ENCODE data around the gene RNF145.
"Not testable (repeated sequence)": the region's sequence is repeated elsewhere in the genome, so short reads cannot be mapped to it uniquely, and the experiment has no call there.

RNF145 gene

DNA sequence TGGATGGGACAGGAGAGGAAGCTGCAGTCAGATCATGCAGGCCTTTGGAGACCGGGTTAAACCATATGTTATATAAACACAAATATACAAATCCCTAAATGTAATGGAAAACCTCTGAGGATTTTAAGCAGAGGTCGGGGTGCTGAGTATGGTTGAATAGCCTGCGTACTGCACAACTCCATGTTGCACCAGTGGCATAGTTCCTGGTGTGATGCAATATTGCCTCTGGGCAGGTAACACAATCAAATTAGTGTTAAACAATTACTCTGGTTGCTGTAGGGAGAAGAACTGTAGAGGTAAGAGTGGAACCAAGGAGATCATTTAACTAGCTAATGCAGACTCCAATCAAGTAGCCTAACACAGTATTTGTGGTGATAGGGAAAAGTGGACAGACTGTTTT lies 21.3 kb upstream of the RNF145 start:
- no peak overlapping the region for H3K27ac ChIP-seq (ENCODE audit: insufficient read depth in 1 of 2, low read depth in 1 of 2, low read length in 2 of 2, poor library complexity in 1 of 2, severe bottlenecking in 2 of 2)
- CTCF ChIA-PET, result interaction anchor here (1.0 kb wide), 1 partner anchor 16 kb away, joined by 3 read pairs; no protein-coding TSS in a partner anchor
- DNase-seq, result no peak
- H3K4me1 ChIP-seq (ENCODE audit: control extremely low read depth in 1 of 4, control insufficient read depth in 4 of 4, insufficient read depth in 4 of 4, low read length in 3 of 4), result no peaks in the 10 kb centered on the region
- 100% methylated on average over 1 of the region's 3 CpGs for WGBS (ENCODE audit: insufficient coverage)
- no peaks in the 10 kb centered on the region for H3K27me3 ChIP-seq (replicated peaks in 2 of 5; ENCODE audit: control insufficient read depth in 4 of 5, insufficient read depth in 5 of 5, low read length in 4 of 5)
- POLR2A ChIA-PET, result no interaction called here
- no peaks in the 10 kb centered on the region for H3K9me3 ChIP-seq (ENCODE audit: control extremely low read depth in 1 of 5, control insufficient read depth in 4 of 5, insufficient read depth in 2 of 5, low read depth in 1 of 5, low read length in 4 of 5)
- no peaks in the 10 kb centered on the region for H3K36me3 ChIP-seq (ENCODE audit: control insufficient read depth in 4 of 4, insufficient read depth in 4 of 4, low read length in 3 of 4)
- H3K4me3 ChIP-seq (ENCODE audit: control insufficient read depth in 1 of 7, extremely low read depth in 1 of 7, insufficient read depth in 4 of 7, low read depth in 2 of 7, low read length in 6 of 7), result no peak overlapping the region

DNA sequence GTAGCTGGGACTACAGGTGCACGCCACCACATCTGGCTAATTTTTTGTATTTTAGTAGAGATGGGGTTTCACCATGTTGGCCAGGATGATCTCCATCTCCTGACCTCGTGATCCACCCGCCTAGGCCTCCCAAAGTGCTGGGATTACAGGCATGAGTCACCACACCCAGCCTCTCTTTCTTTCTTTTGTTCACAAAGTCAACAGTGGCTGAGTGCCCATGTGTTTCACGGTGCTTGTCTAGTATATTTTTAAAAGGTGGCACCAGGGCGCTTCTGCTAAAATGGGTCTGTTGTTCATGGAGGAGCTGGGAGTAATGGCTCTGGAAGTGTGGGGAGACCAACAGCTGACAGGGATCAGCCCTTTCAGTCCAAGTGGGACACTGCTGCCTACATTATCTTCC lies 18.7 kb upstream of the RNF145 start:
- POLR2A ChIA-PET; H3K27ac ChIP-seq (ENCODE audit: insufficient read depth in 1 of 2, low read depth in 1 of 2, low read length in 2 of 2, poor library complexity in 1 of 2, severe bottlenecking in 2 of 2); DNase-seq; H3K4me3 ChIP-seq (ENCODE audit: control insufficient read depth in 1 of 7, extremely low read depth in 1 of 7, insufficient read depth in 4 of 7, low read depth in 2 of 7, low read length in 6 of 7); H3K27me3 ChIP-seq (replicated peaks in 2 of 5; ENCODE audit: control insufficient read depth in 4 of 5, insufficient read depth in 5 of 5, low read length in 4 of 5); CTCF ChIA-PET; H3K36me3 ChIP-seq (ENCODE audit: control insufficient read depth in 4 of 4, insufficient read depth in 4 of 4, low read length in 3 of 4); H3K9me3 ChIP-seq (ENCODE audit: control extremely low read depth in 1 of 5, control insufficient read depth in 4 of 5, insufficient read depth in 2 of 5, low read depth in 1 of 5, low read length in 4 of 5); H3K4me1 ChIP-seq (ENCODE audit: control extremely low read depth in 1 of 4, control insufficient read depth in 4 of 4, insufficient read depth in 4 of 4, low read length in 3 of 4): not testable (repeated sequence)
- 100% methylated on average over 1 of the region's 5 CpGs for WGBS (ENCODE audit: insufficient coverage)

DNA sequence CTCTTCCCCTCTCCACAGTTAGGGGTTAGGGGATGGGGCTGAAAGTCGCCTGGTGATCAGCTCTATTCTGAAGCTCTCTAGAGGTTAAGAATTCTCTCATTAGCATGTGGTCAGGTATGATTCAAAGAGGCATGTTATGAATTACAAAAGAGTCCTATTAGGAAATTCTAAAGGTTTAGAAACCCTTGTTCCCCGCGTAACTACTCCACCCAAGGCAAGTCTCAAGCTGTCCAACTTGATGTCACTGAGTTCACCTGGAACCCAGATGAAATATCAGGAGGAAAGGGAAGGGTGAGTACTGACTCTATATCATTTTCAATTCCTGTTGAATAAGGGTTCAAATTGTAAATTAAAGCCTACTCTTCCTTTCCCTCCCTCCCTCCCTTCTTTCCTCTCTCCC lies 18.1 kb upstream of the RNF145 start:
- no peaks in the 10 kb centered on the region for H3K4me1 ChIP-seq (ENCODE audit: control extremely low read depth in 1 of 4, control insufficient read depth in 4 of 4, insufficient read depth in 4 of 4, low read length in 3 of 4)
- H3K36me3 ChIP-seq (ENCODE audit: control insufficient read depth in 4 of 4, insufficient read depth in 4 of 4, low read length in 3 of 4), result no peaks in the 10 kb centered on the region
- POLR2A ChIA-PET, result no interaction called here
- no peak overlapping the region for H3K27ac ChIP-seq (ENCODE audit: insufficient read depth in 1 of 2, low read depth in 1 of 2, low read length in 2 of 2, poor library complexity in 1 of 2, severe bottlenecking in 2 of 2)
- no peaks in the 10 kb centered on the region for H3K9me3 ChIP-seq (ENCODE audit: control extremely low read depth in 1 of 5, control insufficient read depth in 4 of 5, insufficient read depth in 2 of 5, low read depth in 1 of 5, low read length in 4 of 5)
- H3K4me3 ChIP-seq (ENCODE audit: control insufficient read depth in 1 of 7, extremely low read depth in 1 of 7, insufficient read depth in 4 of 7, low read depth in 2 of 7, low read length in 6 of 7), result no peak overlapping the region
- H3K27me3 ChIP-seq (replicated peaks in 2 of 5; ENCODE audit: control insufficient read depth in 4 of 5, insufficient read depth in 5 of 5, low read length in 4 of 5), result no peaks in the 10 kb centered on the region
- CTCF ChIA-PET, result no interaction called here
- DNase-seq, result no peak
- no CpG with 5 or more reads among the region's 3 CpGs for WGBS (ENCODE audit: insufficient coverage)

DNA sequence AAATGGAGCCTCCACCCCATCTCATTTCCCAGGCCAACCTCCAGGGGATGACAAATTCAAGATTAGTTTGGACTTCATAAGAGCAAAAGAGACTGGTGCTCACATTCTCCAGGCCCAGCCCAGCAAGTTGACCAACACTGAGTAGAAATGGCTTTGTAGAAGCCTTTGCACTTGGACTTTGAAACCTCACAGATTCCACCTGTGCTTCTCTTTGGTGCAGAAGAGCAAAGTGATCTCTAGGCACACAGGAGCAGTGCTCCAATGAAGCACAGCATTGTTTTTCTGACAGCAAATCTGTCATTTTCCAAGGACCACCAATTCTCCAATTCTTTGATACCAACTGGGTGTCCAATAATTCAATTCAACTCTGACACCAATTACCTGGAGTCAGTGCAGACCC lies 17.1 kb upstream of the RNF145 start:
- no peaks in the 10 kb centered on the region for H3K4me1 ChIP-seq (ENCODE audit: control extremely low read depth in 1 of 4, control insufficient read depth in 4 of 4, insufficient read depth in 4 of 4, low read length in 3 of 4)
- POLR2A ChIA-PET, result no interaction called here
- CTCF ChIA-PET, result no interaction called here

DNA sequence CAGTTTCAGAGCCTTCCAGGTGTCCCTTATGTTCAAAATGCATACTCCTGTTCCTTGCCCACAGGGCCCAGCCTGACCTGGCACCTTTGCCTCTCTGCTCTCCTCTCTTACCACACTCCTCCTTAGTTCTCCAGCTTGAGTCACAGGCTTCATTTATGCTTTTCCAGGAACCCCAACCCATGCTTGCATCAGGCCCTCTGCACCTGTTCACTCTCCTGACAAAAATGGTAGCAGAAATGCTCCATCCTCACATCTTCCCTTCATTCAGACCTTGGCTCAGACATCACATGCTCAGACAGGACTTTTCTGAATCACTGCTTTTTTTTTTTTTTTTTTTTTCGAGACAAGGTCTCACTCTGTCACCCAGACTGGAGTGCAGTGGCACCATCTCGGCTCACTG lies 15.1 kb upstream of the RNF145 start:
- Histone ChIP-seq H3K4me1 (ENCODE audit: control extremely low read depth in 1 of 4, control insufficient read depth in 4 of 4, insufficient read depth in 4 of 4, low read length in 3 of 4) (no peaks in the 10 kb centered on the region), H3K9me3 (ENCODE audit: control extremely low read depth in 1 of 5, control insufficient read depth in 4 of 5, insufficient read depth in 2 of 5, low read depth in 1 of 5, low read length in 4 of 5) (no peaks in the 10 kb centered on the region), H3K4me3 (ENCODE audit: control insufficient read depth in 1 of 7, extremely low read depth in 1 of 7, insufficient read depth in 4 of 7, low read depth in 2 of 7, low read length in 6 of 7) (no peak overlapping the region), H3K36me3 (ENCODE audit: control insufficient read depth in 4 of 4, insufficient read depth in 4 of 4, low read length in 3 of 4) (no peaks in the 10 kb centered on the region), H3K27ac (ENCODE audit: insufficient read depth in 1 of 2, low read depth in 1 of 2, low read length in 2 of 2, poor library complexity in 1 of 2, severe bottlenecking in 2 of 2) (no peak overlapping the region), H3K27me3 (replicated peaks in 2 of 5; ENCODE audit: control insufficient read depth in 4 of 5, insufficient read depth in 5 of 5, low read length in 4 of 5) (no peaks in the 10 kb centered on the region)
- CTCF ChIA-PET, result interaction anchor here (1.9 kb wide), 1 partner anchor 27 kb away, joined by 7 read pairs; no protein-coding TSS in a partner anchor
- POLR2A ChIA-PET, result no interaction called here
- WGBS (ENCODE audit: insufficient coverage), result 100% methylated on average over 1 of the region's 2 CpGs
- no peak for DNase-seq

More for the DNA sequence above, 17.1 kb upstream of the RNF145 start:
- Histone ChIP-seq H3K4me3 (ENCODE audit: control insufficient read depth in 1 of 7, extremely low read depth in 1 of 7, insufficient read depth in 4 of 7, low read depth in 2 of 7, low read length in 6 of 7) (no peak overlapping the region), H3K9me3 (ENCODE audit: control extremely low read depth in 1 of 5, control insufficient read depth in 4 of 5, insufficient read depth in 2 of 5, low read depth in 1 of 5, low read length in 4 of 5) (no peaks in the 10 kb centered on the region), H3K27me3 (replicated peaks in 2 of 5; ENCODE audit: control insufficient read depth in 4 of 5, insufficient read depth in 5 of 5, low read length in 4 of 5) (no peaks in the 10 kb centered on the region), H3K36me3 (ENCODE audit: control insufficient read depth in 4 of 4, insufficient read depth in 4 of 4, low read length in 3 of 4) (no peaks in the 10 kb centered on the region), H3K27ac (ENCODE audit: insufficient read depth in 1 of 2, low read depth in 1 of 2, low read length in 2 of 2, poor library complexity in 1 of 2, severe bottlenecking in 2 of 2) (no peak overlapping the region)
- no peak for DNase-seq

DNA sequence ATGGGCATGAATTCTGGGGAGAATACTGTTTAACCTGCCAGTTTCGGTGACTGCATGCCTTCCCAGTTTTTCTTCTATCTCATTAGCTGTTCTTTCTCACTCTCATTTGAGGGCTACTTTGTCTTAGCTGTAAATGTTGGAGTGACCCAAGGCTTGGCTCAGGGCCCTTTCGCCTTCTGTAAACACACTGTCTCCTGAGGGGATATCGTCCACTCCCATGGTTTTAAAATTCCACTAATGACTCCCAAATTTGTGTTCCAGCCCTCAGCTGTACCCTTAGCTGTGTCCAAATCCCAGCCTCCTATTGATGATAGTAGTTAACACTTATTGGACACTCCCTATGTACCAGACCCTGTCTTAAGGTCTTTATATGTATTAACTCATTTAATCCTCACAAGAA lies 14.1 kb upstream of the RNF145 start:
- ChIA-PET POLR2A (no interaction called here), CTCF (interaction anchor here (1.3 kb wide), 1 partner anchor 9 kb away, joined by 7 read pairs; no protein-coding TSS in a partner anchor)
- 100% methylated on average over 1 of the region's 3 CpGs for WGBS (ENCODE audit: insufficient coverage)
- no peak overlapping the region for H3K4me3 ChIP-seq (ENCODE audit: control insufficient read depth in 1 of 7, extremely low read depth in 1 of 7, insufficient read depth in 4 of 7, low read depth in 2 of 7, low read length in 6 of 7)
- H3K27me3 ChIP-seq (replicated peaks in 2 of 5; ENCODE audit: control insufficient read depth in 4 of 5, insufficient read depth in 5 of 5, low read length in 4 of 5), result no peaks in the 10 kb centered on the region
- no peak for DNase-seq
- no peaks in the 10 kb centered on the region for H3K36me3 ChIP-seq (ENCODE audit: control insufficient read depth in 4 of 4, insufficient read depth in 4 of 4, low read length in 3 of 4)
- H3K9me3 ChIP-seq (ENCODE audit: control extremely low read depth in 1 of 5, control insufficient read depth in 4 of 5, insufficient read depth in 2 of 5, low read depth in 1 of 5, low read length in 4 of 5), result no peaks in the 10 kb centered on the region
- H3K27ac ChIP-seq (ENCODE audit: insufficient read depth in 1 of 2, low read depth in 1 of 2, low read length in 2 of 2, poor library complexity in 1 of 2, severe bottlenecking in 2 of 2), result no peak overlapping the region
- H3K4me1 ChIP-seq (ENCODE audit: control extremely low read depth in 1 of 4, control insufficient read depth in 4 of 4, insufficient read depth in 4 of 4, low read length in 3 of 4), result no peaks in the 10 kb centered on the region

DNA sequence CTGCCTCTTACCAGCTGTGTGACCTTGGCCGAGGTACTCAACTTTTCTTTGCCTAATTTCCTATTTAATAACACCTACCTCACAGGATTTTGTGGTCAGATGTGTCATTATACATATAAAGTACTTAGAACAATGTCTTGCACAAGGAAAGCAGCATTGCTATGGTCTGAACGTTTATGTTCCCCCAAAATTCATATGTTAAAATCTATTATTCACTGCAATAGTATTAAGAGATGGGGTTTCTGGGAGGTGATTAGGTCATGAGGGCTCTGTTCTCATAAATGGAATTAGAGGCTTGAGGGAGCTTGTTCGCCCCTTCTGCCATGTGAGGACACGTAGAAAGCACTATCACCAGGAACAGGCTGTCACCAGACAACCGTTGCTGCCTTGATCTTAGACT lies 10.9 kb upstream of the RNF145 start:
- Histone ChIP-seq H3K4me3 (ENCODE audit: control insufficient read depth in 1 of 7, extremely low read depth in 1 of 7, insufficient read depth in 4 of 7, low read depth in 2 of 7, low read length in 6 of 7) (no peak overlapping the region), H3K27ac (ENCODE audit: insufficient read depth in 1 of 2, low read depth in 1 of 2, low read length in 2 of 2, poor library complexity in 1 of 2, severe bottlenecking in 2 of 2) (no peak overlapping the region), H3K9me3 (ENCODE audit: control extremely low read depth in 1 of 5, control insufficient read depth in 4 of 5, insufficient read depth in 2 of 5, low read depth in 1 of 5, low read length in 4 of 5) (no peaks in the 10 kb centered on the region), H3K27me3 (replicated peaks in 2 of 5; ENCODE audit: control insufficient read depth in 4 of 5, insufficient read depth in 5 of 5, low read length in 4 of 5) (no peaks in the 10 kb centered on the region), H3K36me3 (ENCODE audit: control insufficient read depth in 4 of 4, insufficient read depth in 4 of 4, low read length in 3 of 4) (no peaks in the 10 kb centered on the region), H3K4me1 (ENCODE audit: control extremely low read depth in 1 of 4, control insufficient read depth in 4 of 4, insufficient read depth in 4 of 4, low read length in 3 of 4) (peaks cover 0 to 3% (median 0%) of the 10 kb centered on the region in 4 experiments)
- no CpG with 5 or more reads among the region's 5 CpGs for WGBS (ENCODE audit: insufficient coverage)
- no peak for DNase-seq
- POLR2A ChIA-PET, result no interaction called here
- CTCF ChIA-PET, result no interaction called here

All from common myeloid progenitor, CD34-positive (primary cell).